Sigmoid colon (tissue), 4 donors: ENCODE data around the gene TEN1.

ENCODE experiments used
- CTCF ChIP-seq, 4 experiments: fragments of 450-650 bp in 3 of 4; fragments of 200-600 bp in 1 of 4; IDR thresholded peaks; one replicate each; pipeline ENCODE4 v1.5.1; 2016 to 2019; ENCODE audit warnings: antibody characterized with exemption in 4 of 4, mild to moderate bottlenecking in 3 of 4, moderate library complexity in 2 of 4
- EP300 ChIP-seq, 4 donors: sonication (generic); formaldehyde crosslinking; IDR thresholded peaks; one replicate each; pipeline ENCODE4 v1.6.1; 2017; ENCODE audit warnings: antibody characterized with exemption in 4 of 4
- POLR2A ChIP-seq, 2 donors: fragments of 450-650 bp; IDR thresholded peaks; one replicate each; pipeline ENCODE4 v1.6.1; 2016; ENCODE audit warnings: antibody characterized with exemption in 2 of 2, mild to moderate bottlenecking in 2 of 2, moderate library complexity in 2 of 2
- POLR2AphosphoS5 ChIP-seq, 4 donors: sonication (generic); formaldehyde crosslinking; IDR thresholded peaks; one replicate each; pipeline ENCODE4 v1.6.1; 2017; ENCODE audit warnings: antibody characterized with exemption in 4 of 4

GRCh38 chr17:75932852-75933251 is 46.2 kb upstream of the TEN1 start:
- TF ChIP-seq POLR2A (IDR thresholded peaks at IDR 0.05) (no peak), POLR2AphosphoS5 (IDR thresholded peaks at IDR 0.05) (no peak), CTCF (IDR thresholded peaks at IDR 0.05) (no peak), EP300 (IDR thresholded peaks at IDR 0.05) (no peak)
